ENCODE results near the gene TCFL5.

GRCh38 chr20:62849431-62849830 is 12.2 kb downstream of the TCFL5 start:
- TF ChIP-seq CTCF (IDR thresholded peaks at IDR 0.05; ENCODE audit: low read length), result no peak
- no peak for TF ChIP-seq EZH2 (IDR thresholded peaks at IDR 0.05; ENCODE audit: borderline replicate concordance, low read length)

Measured in OCI-LY1 (cell line).